Calu3 (cell line): ENCODE results near the gene ATP1A2. TPM values are rescaled to one million over a fixed set of nuclear protein-coding genes. Genes with fewer than 3 reads are reported as not detected.

Source experiments
- BruUV-seq: library from RNA; stranded (reverse); fragments of 400-500 nt; replicated peaks from 2 replicates; lab custom pipeline; 2021; lab: Mats Ljungman, UMichigan
- CTCF ChIA-PET: fragments of 300-600 bp; sonication (Branson Sonifier 250); formaldehyde crosslinking; loops from one replicate; lab custom pipeline; 2022; ENCODE audit warnings: antibody characterized with exemption; lab: Charles Lee
- DNase-seq: peaks from one replicate; pipeline ENCODE4 v3.0.0; 2022
- H3K27ac Mint-ChIP-seq: one replicate; pipeline ENCODE4 v1.8.0; 2022; ENCODE audit warnings: mixed read lengths; ENCODE audit not compliant: unreplicated experiment
- H3K27me3 Mint-ChIP-seq: one replicate; pipeline ENCODE4 v1.8.0; 2022; ENCODE audit warnings: mixed read lengths; ENCODE audit not compliant: unreplicated experiment
- H3K36me3 Mint-ChIP-seq: one replicate; pipeline ENCODE4 v1.8.0; 2022; ENCODE audit warnings: mild to moderate bottlenecking, moderate library complexity, mixed read lengths; ENCODE audit not compliant: insufficient read depth, unreplicated experiment
- H3K4me1 Mint-ChIP-seq: one replicate; pipeline ENCODE4 v1.8.0; 2022; ENCODE audit warnings: mild to moderate bottlenecking, low read depth, mixed read lengths; ENCODE audit not compliant: unreplicated experiment
- H3K4me3 Mint-ChIP-seq: one replicate; pipeline ENCODE4 v1.8.0; 2022; ENCODE audit warnings: mild to moderate bottlenecking, low read depth, moderate library complexity, mixed read lengths; ENCODE audit not compliant: unreplicated experiment
- H3K9me3 Mint-ChIP-seq: one replicate; pipeline ENCODE4 v1.8.0; 2022; ENCODE audit warnings: low read depth, mixed read lengths; ENCODE audit not compliant: unreplicated experiment
- intact Hi-C: fragments of 100-400 bp; cut with micrococcal nuclease; formaldehyde crosslinking; loops from one replicate; pipeline ENCODE4 v1.10.0; 2022; ENCODE audit not compliant: unreplicated experiment
- total RNA-seq: library from RNA; stranded (reverse); gene quantifications from 2 replicates; pipeline ENCODE4 v1.2.3, GENCODE V29; 2022
- TF ChIP-seq, protein P1 (sequence below): fragments of 200-600 bp; IDR thresholded peaks from one replicate; pipeline ENCODE4 v1.8.0; 2022; ENCODE audit warnings: antibody characterized with exemption; ENCODE audit not compliant: unreplicated experiment

ATP1A2 gene
- total RNA-seq, 1 experiment from 2014 or later: not detected

DNA sequence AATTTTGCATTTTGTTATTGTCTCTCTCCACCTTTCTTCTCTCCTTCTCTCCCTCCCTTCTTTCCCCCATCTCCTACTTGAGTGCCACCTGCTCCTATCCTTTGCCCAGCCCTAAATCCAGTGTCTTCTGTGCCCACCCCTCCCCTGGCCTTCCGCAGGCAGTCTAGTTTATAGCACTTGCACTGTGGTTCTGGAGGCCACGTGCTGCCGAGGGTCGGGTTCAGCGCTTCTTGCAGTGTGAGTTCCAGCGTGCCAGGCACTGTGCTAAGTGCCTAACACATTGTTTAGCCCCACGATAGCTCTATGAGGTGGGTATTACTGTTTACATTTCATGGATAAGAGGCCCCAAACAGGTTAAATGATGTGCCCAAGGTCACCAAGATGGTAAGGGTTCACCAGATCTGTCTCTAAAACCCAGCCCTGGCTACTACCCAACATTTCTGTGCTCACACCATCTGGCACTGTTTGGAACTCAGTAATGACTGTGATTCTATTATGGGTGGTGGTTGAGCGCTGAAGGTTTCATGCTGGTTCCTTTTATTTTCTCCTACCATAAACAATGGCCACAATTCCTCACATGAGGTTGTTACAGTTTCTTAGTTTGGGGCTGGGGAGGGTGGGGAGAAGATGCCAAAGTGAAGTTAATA lies 21.8 kb downstream of the ATP1A2 start:
- H3K4me1 Mint-ChIP-seq: no peaks in the 10 kb centered on the region
- H3K9me3 Mint-ChIP-seq: no peaks in the 10 kb centered on the region
- CTCF ChIA-PET: no interaction called here
- no peak for DNase-seq
- peaks cover 94% of the 10 kb centered on the region for H3K27me3 Mint-ChIP-seq
- intact Hi-C loops: no loop called here
- H3K4me3 Mint-ChIP-seq: no peak overlapping the region
- no TSS peak for BruUV-seq
- TF ChIP-seq, protein P1, sequence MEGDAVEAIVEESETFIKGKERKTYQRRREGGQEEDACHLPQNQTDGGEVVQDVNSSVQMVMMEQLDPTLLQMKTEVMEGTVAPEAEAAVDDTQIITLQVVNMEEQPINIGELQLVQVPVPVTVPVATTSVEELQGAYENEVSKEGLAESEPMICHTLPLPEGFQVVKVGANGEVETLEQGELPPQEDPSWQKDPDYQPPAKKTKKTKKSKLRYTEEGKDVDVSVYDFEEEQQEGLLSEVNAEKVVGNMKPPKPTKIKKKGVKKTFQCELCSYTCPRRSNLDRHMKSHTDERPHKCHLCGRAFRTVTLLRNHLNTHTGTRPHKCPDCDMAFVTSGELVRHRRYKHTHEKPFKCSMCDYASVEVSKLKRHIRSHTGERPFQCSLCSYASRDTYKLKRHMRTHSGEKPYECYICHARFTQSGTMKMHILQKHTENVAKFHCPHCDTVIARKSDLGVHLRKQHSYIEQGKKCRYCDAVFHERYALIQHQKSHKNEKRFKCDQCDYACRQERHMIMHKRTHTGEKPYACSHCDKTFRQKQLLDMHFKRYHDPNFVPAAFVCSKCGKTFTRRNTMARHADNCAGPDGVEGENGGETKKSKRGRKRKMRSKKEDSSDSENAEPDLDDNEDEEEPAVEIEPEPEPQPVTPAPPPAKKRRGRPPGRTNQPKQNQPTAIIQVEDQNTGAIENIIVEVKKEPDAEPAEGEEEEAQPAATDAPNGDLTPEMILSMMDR: no peak
- H3K36me3 Mint-ChIP-seq: no peaks in the 10 kb centered on the region
- H3K27ac Mint-ChIP-seq: no peak overlapping the region

DNA sequence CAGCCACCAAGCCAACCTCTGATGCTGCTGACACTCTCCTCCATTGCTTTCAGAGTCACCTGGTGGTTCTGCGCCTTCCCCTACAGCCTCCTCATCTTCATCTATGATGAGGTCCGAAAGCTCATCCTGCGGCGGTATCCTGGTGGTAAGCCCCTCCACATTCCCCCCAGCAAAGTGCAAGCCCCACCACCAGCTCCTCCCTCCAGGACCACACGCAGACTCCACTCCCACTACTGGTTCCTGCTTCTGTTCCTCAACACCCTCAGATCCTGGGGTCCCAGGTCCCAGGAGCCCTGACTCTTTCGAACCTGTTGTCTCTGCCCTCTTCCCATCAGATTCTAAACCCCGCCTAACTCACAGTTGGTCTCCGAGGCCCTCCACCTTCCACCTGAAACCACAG lies 24.3 kb downstream of the ATP1A2 start:
- Mint-ChIP-seq H3K4me1 (no peaks in the 10 kb centered on the region), H3K36me3 (no peaks in the 10 kb centered on the region), H3K9me3 (no peaks in the 10 kb centered on the region), H3K27me3 (peaks cover 94% of the 10 kb centered on the region), H3K4me3 (no peak overlapping the region), H3K27ac (no peak overlapping the region)
- CTCF ChIA-PET: no interaction called here
- intact Hi-C loops: no loop called here
- BruUV-seq: no TSS peak
- TF ChIP-seq, protein P1: no peak
- DNase-seq: no peak

DNA sequence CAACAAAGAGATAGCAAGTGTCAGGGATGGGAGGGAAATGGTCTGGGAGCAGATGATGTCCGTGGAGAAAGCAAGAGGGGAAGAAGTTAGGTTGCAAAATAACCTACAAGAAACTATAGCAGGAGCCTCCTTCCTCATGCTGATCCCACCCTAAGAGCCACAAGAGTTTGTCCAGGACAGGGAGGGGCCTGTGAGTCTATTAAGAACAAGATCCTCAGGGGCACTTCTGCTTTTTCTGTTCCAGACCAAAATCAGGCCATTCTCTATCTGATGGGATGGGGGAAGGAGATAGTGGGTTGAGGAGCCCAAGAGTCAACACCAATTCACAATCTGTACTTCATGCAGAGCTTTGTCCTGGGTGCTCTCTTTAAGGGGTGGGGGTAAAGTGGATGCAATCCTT lies 28.1 kb downstream of the ATP1A2 start:
- no peak for DNase-seq
- H3K27me3 Mint-ChIP-seq: peaks cover 68% of the 10 kb centered on the region
- H3K4me1 Mint-ChIP-seq: no peaks in the 10 kb centered on the region
- TF ChIP-seq, protein P1: no peak
- no TSS peak for BruUV-seq
- CTCF ChIA-PET: no interaction called here
- H3K27ac Mint-ChIP-seq: no peak overlapping the region
- no peaks in the 10 kb centered on the region for H3K36me3 Mint-ChIP-seq
- H3K9me3 Mint-ChIP-seq: no peaks in the 10 kb centered on the region
- no peak overlapping the region for H3K4me3 Mint-ChIP-seq
- intact Hi-C loops: no loop called here

DNA sequence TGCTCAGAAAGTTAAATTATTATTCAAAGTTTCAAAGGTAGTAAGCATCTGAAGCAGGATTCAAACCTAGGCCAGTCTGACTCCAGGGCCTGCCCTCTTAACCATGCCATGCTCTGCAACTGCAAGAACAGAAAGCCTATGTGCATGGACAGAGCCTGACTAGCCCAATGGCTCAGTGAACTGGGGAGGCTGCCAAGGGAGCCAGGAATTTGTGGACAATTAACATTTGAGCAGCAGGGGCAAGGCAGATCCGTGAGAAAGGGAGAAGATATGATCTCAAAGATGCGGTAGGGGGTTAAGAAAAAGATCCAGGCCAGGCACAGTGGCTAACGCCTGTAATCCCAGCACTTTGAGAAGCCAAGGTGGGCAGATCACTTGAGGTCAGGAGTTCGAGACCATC lies 29.4 kb downstream of the ATP1A2 start:
- Mint-ChIP-seq H3K4me3 (no peak overlapping the region), H3K9me3 (no peaks in the 10 kb centered on the region), H3K4me1 (no peaks in the 10 kb centered on the region), H3K27me3 (peaks cover 56% of the 10 kb centered on the region), H3K27ac (no peak overlapping the region), H3K36me3 (no peaks in the 10 kb centered on the region)
- TF ChIP-seq, protein P1: no peak
- no peak for DNase-seq
- CTCF ChIA-PET: no interaction called here
- intact Hi-C loops: no loop called here
- no TSS peak for BruUV-seq
